Activated CD4-positive, alpha-beta T cell treated with anti-CD3 and anti-CD28 coated beads, Interleukin-10, Interleukin-2, amounts not matched to agents 100 ng/mL and 50 ng/mL, durations not matched to agents 16 hours and 8 hours (primary cell): ENCODE measurements around the gene KRT16.
A peak's percentile ranks its signal among the peaks of the same experiment; 100 is the strongest.
"Not testable (repeated sequence)": the region's sequence is repeated elsewhere in the genome, so short reads cannot be mapped to it uniquely, and the experiment has no call there.

ENCODE experiments used
- DNase-seq: peaks from one replicate; pipeline ENCODE4 v3.0.0-alpha.2; 2020

The KRT16 gene

GRCh38 chr17:41612376-41613160 lies at the start of gene KRT16:
KRT16 (minus strand) TSS chr17:41612767; CDS start chr17:41612688, 79 bp downstream.
- DNase-seq, result not testable (repeated sequence)

GRCh38 chr17:41660221-41660711 lies 47.7 kb upstream of the KRT16 start:
- no peak for DNase-seq

GRCh38 chr17:41659427-41660212 lies 47.1 kb upstream of the KRT16 start:
- no peak for DNase-seq

- DNase-seq, result no peak
Observed at GRCh38 chr17:41658846-41659245, 46.3 kb upstream of the KRT16 start.

DNA sequence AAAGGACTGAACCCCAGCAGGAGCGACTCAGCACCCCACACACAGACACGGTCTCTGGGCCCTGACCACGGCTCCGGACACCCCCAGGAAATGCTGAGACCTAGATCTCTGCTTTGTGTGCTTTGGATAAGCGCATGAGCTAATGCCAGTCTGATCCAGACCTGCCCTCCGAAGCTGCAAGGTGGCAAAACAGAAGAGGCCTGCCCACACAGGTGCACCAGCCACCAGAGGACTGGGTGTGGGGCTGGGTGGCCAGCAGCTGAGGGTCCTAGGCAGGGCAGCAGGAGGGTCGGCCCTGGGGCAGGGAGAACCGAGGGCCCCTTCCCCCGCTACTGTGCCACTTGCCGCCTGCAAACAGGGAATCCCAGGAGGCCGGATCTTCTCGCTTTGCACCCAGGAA lies 45.4 kb upstream of the KRT16 start:
- no peak for DNase-seq

DNA sequence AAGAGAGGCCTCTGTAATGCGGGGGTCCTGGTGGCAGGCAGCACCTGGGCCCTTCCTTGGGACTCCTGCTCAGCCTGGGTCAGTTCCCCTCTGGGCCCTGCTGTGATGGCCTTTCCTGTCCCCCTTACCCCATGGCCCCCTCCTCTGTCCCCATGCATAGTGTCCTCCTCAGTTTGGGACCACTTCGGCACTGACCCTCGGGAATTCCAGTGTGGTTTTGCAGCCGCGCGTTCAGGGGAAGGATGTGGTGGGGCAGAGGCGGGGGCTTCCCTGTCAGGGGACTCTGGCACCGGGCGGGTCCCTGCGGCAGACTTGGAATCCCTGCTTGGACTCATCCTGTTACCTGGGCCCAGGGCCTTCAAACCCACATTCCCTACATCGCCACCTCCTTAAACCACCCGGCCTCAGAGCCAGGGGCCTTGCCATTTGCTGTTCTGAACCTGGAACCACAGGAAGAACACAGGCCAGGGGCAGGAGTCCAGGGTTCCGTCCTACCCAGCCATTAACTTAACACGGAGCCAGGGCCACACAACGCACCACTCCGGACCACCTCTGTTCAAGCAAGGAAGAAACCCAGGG lies 44.7 kb upstream of the KRT16 start:
- DNase-seq, result no peak

DNA sequence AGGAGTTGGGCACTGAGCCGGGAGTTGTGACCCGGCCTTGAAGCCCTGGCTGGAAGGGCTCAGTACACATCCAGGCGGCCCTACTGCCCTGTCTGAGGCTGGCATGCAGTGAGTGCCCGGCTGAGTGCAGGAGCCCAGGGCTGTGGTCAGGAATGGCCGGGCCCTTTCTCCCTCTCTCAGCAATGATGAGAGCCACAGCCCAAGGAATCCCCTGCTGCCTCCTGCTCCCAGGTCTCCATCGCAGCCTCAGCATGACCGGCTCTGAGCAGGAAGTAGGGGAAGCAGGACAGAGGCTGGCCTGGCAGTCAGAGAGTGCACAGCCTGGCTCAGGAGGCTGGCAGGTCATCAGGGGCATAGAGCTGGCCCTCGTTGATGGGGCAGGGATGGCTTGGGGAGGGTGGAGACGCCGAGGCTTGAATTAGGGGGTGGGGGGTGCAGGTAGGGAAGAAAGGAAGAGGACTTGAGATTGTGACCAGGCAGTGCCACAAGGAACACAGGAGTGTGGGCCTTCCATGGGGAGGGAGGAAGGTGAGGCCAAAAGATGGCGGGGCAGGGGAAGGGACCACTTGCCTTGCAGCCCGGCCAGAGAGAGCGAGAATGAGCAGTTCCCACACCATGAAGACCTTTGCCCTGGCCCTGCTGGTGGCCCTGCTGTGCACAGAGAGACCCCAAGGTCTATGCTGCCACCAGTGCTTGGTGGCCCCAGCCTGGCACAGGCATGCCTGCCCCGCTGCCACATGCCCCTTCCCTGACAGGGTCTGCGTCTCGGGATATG lies 43.9 kb upstream of the KRT16 start:
- no peak for DNase-seq

GRCh38 chr17:41655611-41656111 lies 43.1 kb upstream of the KRT16 start:
- no peak for DNase-seq

DNA sequence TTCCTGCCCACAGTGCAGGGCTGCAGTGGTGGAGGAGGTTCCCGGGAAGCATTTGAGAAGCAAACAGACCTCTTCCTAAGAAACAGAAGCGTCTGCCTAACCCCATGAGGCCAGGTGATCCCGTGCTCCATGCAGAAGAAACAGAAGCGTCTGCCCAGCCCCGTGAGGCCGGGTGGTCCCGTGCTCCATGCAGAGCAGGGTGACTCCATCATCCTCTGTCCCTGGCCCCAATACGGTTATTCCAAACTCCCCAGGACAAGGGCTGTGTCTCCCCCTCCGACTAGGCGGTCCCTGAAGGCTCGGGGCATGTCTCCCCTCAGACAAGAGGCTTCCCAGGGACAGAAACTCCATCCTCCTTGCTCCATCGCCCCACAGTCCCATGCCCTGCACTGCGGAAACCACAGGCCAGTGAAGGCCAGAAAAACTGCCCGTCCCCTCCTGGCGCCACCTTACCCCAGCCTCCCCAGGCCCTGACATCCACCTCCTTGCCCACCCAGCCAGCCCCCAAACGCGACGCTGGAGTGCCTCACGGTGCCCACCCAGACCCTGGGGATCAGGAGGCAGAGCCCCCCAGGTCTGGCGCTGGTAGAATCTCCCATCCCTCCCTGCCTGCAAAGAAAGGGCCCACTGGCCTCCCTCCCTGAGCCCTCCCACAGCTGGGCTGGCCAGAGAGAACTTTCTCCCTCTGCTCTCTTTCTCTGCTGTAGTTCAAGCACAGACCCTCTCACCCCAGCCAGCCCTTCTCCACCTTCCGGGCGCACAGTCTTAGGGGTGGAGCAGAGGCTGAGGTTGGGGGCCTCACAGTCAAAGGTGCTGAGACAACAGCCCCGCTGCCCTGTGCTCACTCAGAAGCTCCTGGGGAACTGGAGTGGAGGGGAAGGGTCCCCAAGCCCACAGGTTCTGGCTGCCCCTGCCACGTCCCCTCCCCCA lies 42.4 kb upstream of the KRT16 start:
- no peak for DNase-seq

DNA sequence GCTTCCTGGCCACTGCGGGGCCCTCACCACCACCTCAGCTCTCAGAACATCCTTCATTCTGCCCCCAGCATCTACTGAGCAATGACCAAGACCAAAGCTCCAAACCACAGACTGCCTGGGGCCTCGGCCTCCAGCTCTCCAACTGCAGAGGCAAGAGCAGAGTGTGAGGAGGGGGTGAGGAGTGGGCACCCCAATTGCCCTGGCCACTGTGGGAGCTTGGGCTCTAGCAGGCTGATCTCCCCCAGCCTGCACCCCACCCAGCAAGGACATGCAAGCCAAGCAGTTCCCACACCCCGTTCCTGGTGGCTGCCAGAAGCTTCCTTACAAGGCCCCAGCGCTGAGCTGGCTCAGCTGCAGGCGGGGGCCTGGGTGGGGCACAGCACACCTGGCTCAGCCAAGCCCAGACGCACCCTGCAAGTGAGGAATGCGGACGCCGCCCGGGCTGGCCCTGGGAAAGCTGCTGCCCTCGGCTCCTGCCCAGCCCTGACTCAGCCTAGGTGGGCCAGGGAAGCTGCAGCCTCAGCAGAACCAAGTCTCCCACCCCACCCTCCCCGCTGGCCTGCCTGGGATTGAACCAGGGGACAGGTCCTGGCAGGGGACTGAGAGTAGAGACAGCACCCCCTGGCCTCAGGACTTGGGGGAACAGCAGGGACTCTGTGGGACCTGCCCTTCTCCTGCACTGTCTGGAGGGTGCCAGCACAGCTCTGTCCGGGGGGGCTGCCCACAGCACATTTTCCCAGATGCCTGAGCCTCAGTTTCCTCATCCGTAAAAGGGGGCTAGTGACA lies 41.5 kb upstream of the KRT16 start:
- DNase-seq, result no peak

GRCh38 chr17:41653421-41653820 lies 40.9 kb upstream of the KRT16 start:
- DNase-seq, result no peak

DNA sequence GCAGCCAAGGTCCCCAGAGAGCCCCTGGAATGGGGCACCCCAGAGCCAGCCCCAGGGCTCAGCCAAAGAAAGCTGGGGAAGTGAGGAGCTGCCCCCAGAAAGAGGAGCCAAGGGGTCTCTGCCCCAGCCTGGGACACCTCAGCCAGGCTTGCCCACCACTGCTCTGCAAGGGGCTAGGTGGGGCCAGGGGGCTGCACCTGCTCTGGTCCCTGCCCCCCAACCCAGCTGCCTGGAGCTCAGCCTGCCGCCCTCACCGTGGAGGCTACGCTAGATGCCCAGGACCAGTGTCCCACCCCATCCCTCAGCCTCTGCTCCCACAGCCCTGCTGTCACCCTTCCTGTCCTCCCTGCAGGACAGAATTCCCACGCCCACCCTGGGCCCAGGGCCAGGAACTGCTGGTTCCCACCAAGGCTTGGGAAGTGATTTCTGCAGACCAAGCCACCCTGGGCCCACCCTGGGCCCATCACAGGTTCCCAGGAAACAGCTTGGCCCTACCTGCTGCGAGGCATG lies 39.9 kb upstream of the KRT16 start:
- no peak for DNase-seq

DNA sequence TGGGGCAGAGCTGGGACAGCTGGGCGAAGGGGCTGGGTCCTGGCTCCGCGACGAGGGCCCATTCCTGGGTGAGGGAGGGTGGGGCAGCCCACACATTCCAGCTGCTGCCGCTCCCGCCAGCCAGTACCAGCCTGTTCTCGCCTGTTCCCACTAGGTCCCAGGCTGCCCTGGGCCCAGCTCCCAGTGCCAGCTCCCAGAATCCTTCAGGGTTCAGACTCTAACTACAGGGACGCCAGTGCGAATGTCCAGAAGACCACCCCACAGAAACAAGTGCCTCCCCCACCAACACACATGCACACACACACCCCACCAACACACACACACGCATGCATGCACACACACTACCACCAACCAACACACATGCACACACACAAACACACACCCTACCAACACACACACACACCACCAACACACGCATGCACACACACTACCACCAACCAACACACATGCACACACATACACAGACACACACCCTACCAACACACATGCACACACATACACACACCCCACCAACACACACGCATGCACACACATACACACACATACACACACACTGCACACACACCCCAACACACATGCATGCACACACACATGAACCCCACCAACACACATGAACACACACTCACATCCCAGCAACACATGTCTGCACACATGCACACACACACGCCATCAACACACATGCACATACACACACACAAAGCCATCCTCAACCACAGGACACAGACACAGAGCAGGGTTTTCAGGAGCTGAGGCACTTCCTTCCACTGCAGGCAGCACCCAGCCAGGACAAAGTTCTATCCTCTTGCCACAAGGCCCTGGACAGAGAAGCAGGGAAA lies 39.3 kb upstream of the KRT16 start:
- DNase-seq, result no peak

- no peak for DNase-seq
Observed at GRCh38 chr17:41650794-41651624, 38.4 kb upstream of the KRT16 start.

DNA sequence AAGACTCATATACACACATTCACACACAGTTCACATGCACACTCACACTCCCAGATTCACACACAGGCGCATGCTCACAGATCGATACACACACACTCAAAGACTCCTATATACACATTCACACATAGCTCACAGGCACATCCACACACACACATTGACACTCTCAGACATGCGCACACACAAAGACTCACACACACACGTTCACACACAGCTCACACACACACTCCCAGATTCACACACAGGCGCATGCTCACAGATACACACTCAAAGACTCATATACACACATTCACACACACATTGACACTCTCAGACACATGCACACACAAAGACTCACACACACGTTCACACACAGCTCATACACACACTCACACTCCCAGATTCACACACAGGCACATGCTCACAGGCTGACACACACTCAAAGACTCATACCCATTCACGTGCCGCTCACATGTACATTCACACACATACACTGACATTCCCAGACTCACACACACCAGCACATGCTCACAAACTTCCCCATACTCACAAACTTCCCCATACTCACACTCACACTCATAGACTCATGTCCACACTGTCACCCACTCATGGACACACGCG lies 37.5 kb upstream of the KRT16 start:
- DNase-seq, result no peak

- peak; percentile 87 for DNase-seq
Observed at GRCh38 chr17:41648411-41649195, 36.0 kb upstream of the KRT16 start.

- DNase-seq, result peak; percentile 90
Observed at GRCh38 chr17:41647940-41648410, 35.4 kb upstream of the KRT16 start.
